Activated T-helper 17 cell treated with anti-CD3 and anti-CD28 coated beads, Interleukin-2, amount 50 U/mL, for 72 hours (primary cell): ENCODE results near the gene MON2. TPM values are rescaled to one million over a fixed set of nuclear protein-coding genes. Genes with fewer than 3 reads are reported as not detected.

Source experiments
- ATAC-seq: fragments of 150-1000 bp; cut with Tn5 transposase; replicated peaks from 2 replicates; pipeline ENCODE4 v1.10.0; 2021; ENCODE audit warnings: mild to moderate bottlenecking, moderate library complexity
- H3K27ac Mint-ChIP-seq: one replicate; pipeline ENCODE4 v1.8.0; 2022; ENCODE audit warnings: mixed read lengths
- H3K27me3 Mint-ChIP-seq: one replicate; pipeline ENCODE4 v1.8.0; 2022; ENCODE audit warnings: mixed read lengths
- H3K36me3 Mint-ChIP-seq: one replicate; pipeline ENCODE4 v1.8.0; 2022; ENCODE audit warnings: low read depth, mild to moderate bottlenecking, mixed read lengths
- H3K4me1 Mint-ChIP-seq: one replicate; pipeline ENCODE4 v1.8.0; 2022; ENCODE audit warnings: mixed read lengths
- H3K4me3 Mint-ChIP-seq: one replicate; pipeline ENCODE4 v1.8.0; 2022; ENCODE audit warnings: mild to moderate bottlenecking, mixed read lengths
- H3K9me3 Mint-ChIP-seq: one replicate; pipeline ENCODE4 v1.8.0; 2022; ENCODE audit warnings: mixed read lengths
- total RNA-seq, 2 donors: library from RNA; stranded (reverse); gene quantifications; one replicate each; pipeline ENCODE4 v1.2.3, GENCODE V29; 2022

Gene MON2
- total RNA-seq, 2 donors from 2014 or later, result 40.4 to 53.0 TPM

GRCh38 chr12:62517887-62518286, 51.3 kb downstream of the MON2 start:
- H3K27ac Mint-ChIP-seq, result peak overlapping the region; percentile 51
- H3K4me1 Mint-ChIP-seq, result peaks cover 7% of the 10 kb centered on the region
- no peaks in the 10 kb centered on the region for H3K9me3 Mint-ChIP-seq
- no peak for ATAC-seq
- peaks cover 32% of the 10 kb centered on the region for H3K36me3 Mint-ChIP-seq
- H3K27me3 Mint-ChIP-seq, result no peaks in the 10 kb centered on the region
- H3K4me3 Mint-ChIP-seq, result no peak overlapping the region

- H3K4me3 Mint-ChIP-seq, result no peak overlapping the region
- no peaks in the 10 kb centered on the region for H3K9me3 Mint-ChIP-seq
- no peaks in the 10 kb centered on the region for H3K27me3 Mint-ChIP-seq
- H3K36me3 Mint-ChIP-seq, result peaks cover 27% of the 10 kb centered on the region
- ATAC-seq, result no peak
- H3K4me1 Mint-ChIP-seq, result peaks cover 12% of the 10 kb centered on the region
- no peak overlapping the region for H3K27ac Mint-ChIP-seq
Measured at GRCh38 chr12:62519043-62519442, 52.4 kb downstream of the MON2 start.

DNA sequence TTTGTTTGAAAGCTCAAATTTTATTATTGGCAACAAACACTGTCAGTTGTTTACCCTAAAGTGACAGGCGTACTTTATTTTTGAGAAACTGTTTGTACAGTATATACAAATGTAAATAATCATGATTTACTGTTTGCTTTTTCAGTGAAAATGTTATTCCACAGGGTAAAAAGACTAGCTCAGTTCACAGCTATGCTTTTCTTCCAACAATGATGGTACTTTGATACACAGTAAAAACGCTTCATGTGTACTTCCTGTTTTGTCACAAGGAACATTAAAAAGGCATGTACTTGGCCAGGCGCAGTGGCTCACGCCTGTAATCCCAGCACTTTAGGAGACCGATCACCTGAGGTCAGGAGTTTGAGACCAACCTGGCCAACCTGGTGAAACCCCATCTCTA, 53.7 kb downstream of the MON2 start:
- H3K4me1 Mint-ChIP-seq, result peaks cover 10% of the 10 kb centered on the region
- no peaks in the 10 kb centered on the region for H3K9me3 Mint-ChIP-seq
- H3K27ac Mint-ChIP-seq, result no peak overlapping the region

DNA sequence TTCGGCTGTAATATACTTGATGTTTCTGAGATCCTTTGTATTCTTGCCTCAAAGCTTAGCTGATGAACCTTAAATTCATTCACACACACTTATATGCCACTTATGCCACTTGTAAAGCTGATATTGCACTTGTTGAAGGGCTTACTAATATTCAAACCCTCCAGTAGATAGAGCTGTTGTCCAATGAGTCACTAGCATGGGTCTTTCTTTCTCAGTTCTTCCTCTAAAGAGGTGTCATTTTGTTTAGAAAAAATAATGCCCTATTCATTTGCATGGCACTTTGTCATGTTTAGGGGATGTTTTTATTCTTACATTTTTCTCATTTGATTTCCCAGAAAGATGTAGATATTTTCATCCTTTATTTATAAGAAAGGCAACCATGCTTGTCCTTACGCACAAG, 56.4 kb downstream of the MON2 start:
- Mint-ChIP-seq H3K4me1 (peaks cover 10% of the 10 kb centered on the region), H3K27ac (peak overlapping the region; percentile 52), H3K27me3 (no peaks in the 10 kb centered on the region), H3K4me3 (no peak overlapping the region), H3K9me3 (no peaks in the 10 kb centered on the region), H3K36me3 (peaks cover 48% of the 10 kb centered on the region)
- peak; percentile 85 for ATAC-seq

More for the DNA sequence above, 53.7 kb downstream of the MON2 start:
- H3K36me3 Mint-ChIP-seq, result peaks cover 32% of the 10 kb centered on the region
- ATAC-seq, result no peak
- H3K4me3 Mint-ChIP-seq, result no peak overlapping the region
- H3K27me3 Mint-ChIP-seq, result no peaks in the 10 kb centered on the region

- Mint-ChIP-seq H3K27me3 (no peaks in the 10 kb centered on the region), H3K27ac (peak overlapping the region; percentile 52), H3K4me3 (no peak overlapping the region), H3K36me3 (peaks cover 48% of the 10 kb centered on the region), H3K4me1 (peaks cover 10% of the 10 kb centered on the region), H3K9me3 (no peaks in the 10 kb centered on the region)
- ATAC-seq, result no peak
Measured at GRCh38 chr12:62523619-62524018, 57.0 kb downstream of the MON2 start.

DNA sequence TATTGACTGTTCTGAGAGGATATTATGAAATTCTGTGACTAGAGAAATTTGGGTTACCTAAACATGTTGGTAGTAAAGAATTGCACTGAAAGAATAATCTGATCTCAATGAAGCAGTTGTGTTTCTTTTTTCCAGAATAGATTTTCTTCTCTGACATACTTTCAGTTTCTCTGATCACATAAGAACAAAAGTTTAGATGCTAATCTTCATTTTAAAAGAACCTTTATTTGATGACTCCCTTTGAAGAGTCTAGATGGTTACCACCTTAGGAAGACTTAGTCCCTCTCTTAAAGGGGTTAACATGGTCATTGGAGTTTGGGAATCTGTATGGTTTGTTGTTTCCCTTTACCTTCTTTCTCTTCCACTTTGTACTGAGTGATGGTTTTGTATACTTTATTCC, 58.6 kb downstream of the MON2 start:
- Mint-ChIP-seq H3K9me3 (no peaks in the 10 kb centered on the region), H3K36me3 (peaks cover 50% of the 10 kb centered on the region), H3K4me3 (peak overlapping the region; percentile 51), H3K4me1 (peaks cover 10% of the 10 kb centered on the region), H3K27ac (peak overlapping the region; percentile 26), H3K27me3 (no peaks in the 10 kb centered on the region)
- peak; percentile 18 for ATAC-seq

DNA sequence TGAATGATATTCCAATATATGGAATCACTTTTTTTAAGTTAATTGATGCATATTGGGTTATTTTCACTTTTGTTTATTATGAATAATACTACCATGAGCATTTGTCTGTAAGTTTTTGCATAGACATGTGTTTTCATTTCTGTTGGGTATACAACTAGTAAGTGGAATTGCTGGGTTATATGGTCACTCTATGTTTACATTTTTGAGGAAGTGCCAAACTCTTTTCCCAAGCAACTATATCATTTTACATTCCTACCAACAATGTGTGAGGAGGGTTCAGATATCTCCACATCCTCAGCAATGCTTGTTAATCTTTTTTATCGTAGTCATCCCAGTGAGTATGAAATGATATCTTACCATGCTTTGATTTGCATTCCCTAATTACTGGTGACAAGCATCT, 64.0 kb downstream of the MON2 start:
- H3K9me3 Mint-ChIP-seq, result no peaks in the 10 kb centered on the region
- no peaks in the 10 kb centered on the region for H3K4me1 Mint-ChIP-seq
- no peaks in the 10 kb centered on the region for H3K27me3 Mint-ChIP-seq
- no peak overlapping the region for H3K4me3 Mint-ChIP-seq
- no peak overlapping the region for H3K27ac Mint-ChIP-seq
- ATAC-seq, result no peak
- H3K36me3 Mint-ChIP-seq, result peaks cover 81% of the 10 kb centered on the region

GRCh38 chr12:62532333-62532732, 65.7 kb downstream of the MON2 start:
- Mint-ChIP-seq H3K4me1 (no peaks in the 10 kb centered on the region), H3K4me3 (no peak overlapping the region), H3K36me3 (peaks cover 83% of the 10 kb centered on the region), H3K27ac (no peak overlapping the region), H3K27me3 (no peaks in the 10 kb centered on the region), H3K9me3 (no peaks in the 10 kb centered on the region)
- ATAC-seq, result no peak

- Mint-ChIP-seq H3K27ac (no peak overlapping the region), H3K9me3 (no peaks in the 10 kb centered on the region), H3K4me3 (no peak overlapping the region), H3K36me3 (peaks cover 83% of the 10 kb centered on the region), H3K4me1 (no peaks in the 10 kb centered on the region), H3K27me3 (no peaks in the 10 kb centered on the region)
- no peak for ATAC-seq
Measured at GRCh38 chr12:62533087-62533754, 66.6 kb downstream of the MON2 start.

GRCh38 chr12:62533755-62534107, 67.1 kb downstream of the MON2 start:
- peaks cover 81% of the 10 kb centered on the region for H3K36me3 Mint-ChIP-seq
- H3K4me3 Mint-ChIP-seq, result no peak overlapping the region
- H3K27me3 Mint-ChIP-seq, result no peaks in the 10 kb centered on the region
- no peak for ATAC-seq
- H3K27ac Mint-ChIP-seq, result no peak overlapping the region
- no peaks in the 10 kb centered on the region for H3K4me1 Mint-ChIP-seq
- no peaks in the 10 kb centered on the region for H3K9me3 Mint-ChIP-seq

DNA sequence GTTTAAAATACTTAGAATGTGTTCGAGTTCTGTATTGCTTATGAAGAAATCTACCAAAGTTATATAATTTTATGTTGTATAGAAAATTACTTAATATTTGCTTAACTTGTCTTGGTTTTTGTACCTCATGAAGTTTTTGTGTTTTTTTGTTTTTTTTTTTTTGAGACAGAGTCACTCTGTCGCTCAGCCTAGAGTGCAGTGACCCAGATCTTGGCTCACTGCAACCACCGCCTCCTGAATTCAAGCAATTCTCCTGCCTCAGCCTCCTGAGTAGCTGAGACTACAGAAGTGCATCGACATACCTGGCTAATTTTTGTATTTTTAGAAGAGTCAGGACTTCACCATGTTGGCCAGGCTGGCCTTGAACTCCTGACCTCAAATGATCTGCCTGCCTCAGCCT, 69.9 kb downstream of the MON2 start:
- no peak for ATAC-seq
- H3K27ac Mint-ChIP-seq, result no peak overlapping the region
- H3K4me3 Mint-ChIP-seq, result no peak overlapping the region
- no peaks in the 10 kb centered on the region for H3K4me1 Mint-ChIP-seq
- H3K27me3 Mint-ChIP-seq, result no peaks in the 10 kb centered on the region
- H3K36me3 Mint-ChIP-seq, result peaks cover 79% of the 10 kb centered on the region
- no peaks in the 10 kb centered on the region for H3K9me3 Mint-ChIP-seq

GRCh38 chr12:62537551-62537950, 70.9 kb downstream of the MON2 start:
- Mint-ChIP-seq H3K27me3 (no peaks in the 10 kb centered on the region), H3K9me3 (no peaks in the 10 kb centered on the region), H3K27ac (no peak overlapping the region), H3K4me3 (no peak overlapping the region), H3K36me3 (peaks cover 84% of the 10 kb centered on the region), H3K4me1 (peaks cover 3% of the 10 kb centered on the region)
- ATAC-seq, result no peak

DNA sequence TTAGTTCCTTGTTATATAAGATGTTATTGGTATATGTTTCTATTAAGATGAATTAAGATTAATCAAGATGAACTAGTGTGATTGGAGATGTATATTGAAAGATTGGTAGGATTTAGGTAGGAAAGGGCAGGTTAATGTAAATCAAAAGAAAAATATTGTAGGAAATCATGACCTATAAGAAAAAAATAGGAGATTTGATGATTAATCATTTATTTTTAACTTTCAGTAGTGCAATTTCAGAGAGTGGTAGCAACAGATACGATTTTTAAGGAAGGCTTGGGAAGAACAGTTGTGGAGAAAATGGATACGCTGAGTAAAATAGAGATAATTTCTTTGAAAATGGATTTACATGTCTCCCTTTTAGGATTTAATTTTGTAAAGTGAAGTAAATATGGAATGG, 73.7 kb downstream of the MON2 start:
- no peaks in the 10 kb centered on the region for H3K27me3 Mint-ChIP-seq
- peaks cover 5% of the 10 kb centered on the region for H3K4me1 Mint-ChIP-seq
- ATAC-seq, result no peak
- H3K27ac Mint-ChIP-seq, result no peak overlapping the region
- no peaks in the 10 kb centered on the region for H3K9me3 Mint-ChIP-seq
- H3K36me3 Mint-ChIP-seq, result peaks cover 89% of the 10 kb centered on the region
- no peak overlapping the region for H3K4me3 Mint-ChIP-seq

DNA sequence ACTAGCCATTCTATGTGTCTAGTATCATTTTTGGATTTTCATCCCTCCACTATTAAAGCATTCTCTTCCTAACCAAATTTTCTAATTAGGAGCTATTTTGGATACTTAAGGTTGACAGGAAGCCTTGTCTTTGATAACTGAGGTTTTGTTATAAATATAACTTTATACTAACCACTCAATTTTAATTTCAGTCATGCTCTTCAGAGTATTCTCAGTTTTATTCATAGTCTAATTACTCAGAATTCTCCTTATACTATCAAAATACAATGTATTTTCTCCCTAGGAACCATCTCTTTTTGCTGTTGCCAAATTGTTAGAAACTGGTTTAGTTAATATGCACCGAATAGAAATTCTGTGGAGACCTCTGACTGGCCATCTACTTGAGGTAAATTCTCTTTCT, 76.2 kb downstream of the MON2 start:
- Mint-ChIP-seq H3K9me3 (no peaks in the 10 kb centered on the region), H3K27me3 (no peaks in the 10 kb centered on the region), H3K27ac (peak overlapping the region; percentile 5), H3K4me3 (no peak overlapping the region), H3K4me1 (peaks cover 5% of the 10 kb centered on the region), H3K36me3 (peaks cover 89% of the 10 kb centered on the region)
- no peak for ATAC-seq

DNA sequence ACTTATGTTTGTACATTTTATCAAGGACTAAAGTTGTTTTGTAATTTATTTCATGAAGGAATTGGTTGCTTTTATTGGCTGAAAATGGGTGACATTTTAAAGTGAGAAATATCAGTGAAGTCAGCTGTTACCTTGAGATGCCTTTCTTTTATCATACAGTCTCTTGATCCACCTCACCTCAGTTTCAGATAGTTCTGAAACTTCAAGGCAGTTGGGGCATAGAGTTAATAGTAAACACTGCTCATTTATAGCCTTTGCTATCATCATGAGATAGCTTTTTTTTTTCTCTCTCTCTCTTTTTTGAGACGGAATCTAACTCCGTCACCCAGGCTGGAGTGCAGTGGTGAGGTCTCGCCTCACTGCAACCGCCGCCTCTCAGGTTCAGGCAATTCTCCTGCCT, 76.7 kb downstream of the MON2 start:
- H3K9me3 Mint-ChIP-seq, result no peaks in the 10 kb centered on the region
- H3K4me1 Mint-ChIP-seq, result peaks cover 5% of the 10 kb centered on the region
- H3K27ac Mint-ChIP-seq, result peak overlapping the region; percentile 30
- no peaks in the 10 kb centered on the region for H3K27me3 Mint-ChIP-seq
- H3K4me3 Mint-ChIP-seq, result no peak overlapping the region
- no peak for ATAC-seq
- H3K36me3 Mint-ChIP-seq, result peaks cover 89% of the 10 kb centered on the region

- no peak overlapping the region for H3K4me3 Mint-ChIP-seq
- H3K27me3 Mint-ChIP-seq, result no peaks in the 10 kb centered on the region
- no peak for ATAC-seq
- H3K9me3 Mint-ChIP-seq, result no peaks in the 10 kb centered on the region
- H3K27ac Mint-ChIP-seq, result peak overlapping the region; percentile 30
- peaks cover 5% of the 10 kb centered on the region for H3K4me1 Mint-ChIP-seq
- H3K36me3 Mint-ChIP-seq, result peaks cover 89% of the 10 kb centered on the region
Measured at GRCh38 chr12:62543741-62544140, 77.1 kb downstream of the MON2 start.
